ENCODE data around the gene RGS18.
A peak's percentile ranks its signal among the peaks of the same experiment; 100 is the strongest.
"Not testable (repeated sequence)": the region's sequence is repeated elsewhere in the genome, so short reads cannot be mapped to it uniquely, and the experiment has no call there.

The RGS18 gene

GRCh38 chr1:192227330-192227729 lies 69.1 kb downstream of the RGS18 start:
- H3K4me3 ChIP-seq (replicated peaks; ENCODE audit: insufficient read depth, low read length) = no peak overlapping the region
- H3K27ac ChIP-seq (replicated peaks) = no peak overlapping the region
- TF ChIP-seq POLR2AphosphoS5 (IDR thresholded peaks at IDR 0.05; ENCODE audit: low read depth) (no peak), REST (IDR thresholded peaks at IDR 0.05; ENCODE audit: insufficient replicate concordance, low read depth) (peak; percentile 74), SPI1 (IDR thresholded peaks at IDR 0.05; ENCODE audit: borderline replicate concordance, low read depth) (no peak)
- no peak for DNase-seq (ENCODE audit: low read depth in 1 of 2, low spot score in 1 of 2)
- H3K27me3 ChIP-seq (ENCODE audit: insufficient read depth, poor library complexity, severe bottlenecking) = no peaks in the 10 kb centered on the region

GRCh38 chr1:192227980-192228379 lies 69.7 kb downstream of the RGS18 start:
- DNase-seq (ENCODE audit: low read depth in 1 of 2, low spot score in 1 of 2); H3K27ac ChIP-seq (replicated peaks); H3K27me3 ChIP-seq (ENCODE audit: insufficient read depth, poor library complexity, severe bottlenecking); H3K4me3 ChIP-seq (replicated peaks; ENCODE audit: insufficient read depth, low read length): not testable (repeated sequence)

GRCh38 chr1:192232817-192233417 lies 74.7 kb downstream of the RGS18 start:
- Histone ChIP-seq H3K27ac (replicated peaks) (no peak overlapping the region), H3K27me3 (ENCODE audit: insufficient read depth, poor library complexity, severe bottlenecking) (no peaks in the 10 kb centered on the region), H3K4me3 (replicated peaks; ENCODE audit: insufficient read depth, low read length) (no peak overlapping the region)
- DNase-seq (ENCODE audit: low read depth in 1 of 2, low spot score in 1 of 2) = no peak
- TF ChIP-seq GABPA (IDR thresholded peaks at IDR 0.05; ENCODE audit: low read depth) (no peak), CTCF (IDR thresholded peaks at IDR 0.05; ENCODE audit: insufficient read depth, low read length) (no peak), POLR2AphosphoS5 (IDR thresholded peaks at IDR 0.05; ENCODE audit: low read depth) (no peak), SPI1 (IDR thresholded peaks at IDR 0.05; ENCODE audit: borderline replicate concordance, low read depth) (no peak), REST (IDR thresholded peaks at IDR 0.05; ENCODE audit: insufficient replicate concordance, low read depth) (no peak)

- Histone ChIP-seq H3K27ac (replicated peaks) (no peak overlapping the region), H3K27me3 (ENCODE audit: insufficient read depth, poor library complexity, severe bottlenecking) (no peaks in the 10 kb centered on the region), H3K4me3 (replicated peaks; ENCODE audit: insufficient read depth, low read length) (no peak overlapping the region)
- TF ChIP-seq REST (IDR thresholded peaks at IDR 0.05; ENCODE audit: insufficient replicate concordance, low read depth) (no peak), CTCF (IDR thresholded peaks at IDR 0.05; ENCODE audit: insufficient read depth, low read length) (no peak), GABPA (IDR thresholded peaks at IDR 0.05; ENCODE audit: low read depth) (no peak), POLR2AphosphoS5 (IDR thresholded peaks at IDR 0.05; ENCODE audit: low read depth) (no peak), SPI1 (IDR thresholded peaks at IDR 0.05; ENCODE audit: borderline replicate concordance, low read depth) (no peak)
- DNase-seq (ENCODE audit: low read depth in 1 of 2, low spot score in 1 of 2) = no peak
These were observed 76.9 kb downstream of the RGS18 start for GRCh38 chr1:192235127-192235526.

Data from HL-60 (cell line).